ENCODE measurements around the gene C10orf71.

Gene C10orf71

GRCh38 chr10:49362596-49363260 lies 63.8 kb downstream of the C10orf71 start:
- TF ChIP-seq CEBPB (IDR thresholded peaks at IDR 0.05) = no peak
- TF ChIP-seq FOXM1 (IDR thresholded peaks at IDR 0.05; ENCODE audit: borderline replicate concordance, low read depth) = no peak
- TF ChIP-seq EP300 (IDR thresholded peaks at IDR 0.05; ENCODE audit: borderline replicate concordance) = no peak

- TF ChIP-seq REST (IDR thresholded peaks at IDR 0.05; ENCODE audit: low read depth) (no peak), YY1 (IDR thresholded peaks at IDR 0.05; ENCODE audit: low read depth) (no peak), ZBTB7A (IDR thresholded peaks at IDR 0.05; ENCODE audit: low read depth) (no peak), CREB1 (IDR thresholded peaks at IDR 0.05; ENCODE audit: low read depth) (no peak)
These were observed 64.5 kb downstream of the C10orf71 start for GRCh38 chr10:49363309-49364031.

- TF ChIP-seq TEAD4 (IDR thresholded peaks at IDR 0.05) = no peak
- no peak for TF ChIP-seq EGR1 (IDR thresholded peaks at IDR 0.05)
- no peak for TF ChIP-seq YY1 (IDR thresholded peaks at IDR 0.05; ENCODE audit: low read depth)
- TF ChIP-seq TCF12 (IDR thresholded peaks at IDR 0.05; ENCODE audit: low read depth) = no peak
- no peak for TF ChIP-seq RAD21 (IDR thresholded peaks at IDR 0.05; ENCODE audit: low read depth)
- no peak for TF ChIP-seq NFIC (IDR thresholded peaks at IDR 0.05)
- TF ChIP-seq TAF1 (IDR thresholded peaks at IDR 0.05; ENCODE audit: low read depth) = no peak
- no peak for TF ChIP-seq EP300 (IDR thresholded peaks at IDR 0.05; ENCODE audit: borderline replicate concordance)
- no peak for TF ChIP-seq FOXM1 (IDR thresholded peaks at IDR 0.05; ENCODE audit: borderline replicate concordance, low read depth)
- no peak for TF ChIP-seq ZBTB7A (IDR thresholded peaks at IDR 0.05; ENCODE audit: low read depth)
- TF ChIP-seq REST (IDR thresholded peaks at IDR 0.05; ENCODE audit: low read depth) = no peak
These were observed 65.1 kb downstream of the C10orf71 start for GRCh38 chr10:49364051-49364450.

- no peak for TF ChIP-seq TEAD4 (IDR thresholded peaks at IDR 0.05)
- no peak for TF ChIP-seq EP300 (IDR thresholded peaks at IDR 0.05; ENCODE audit: borderline replicate concordance)
- TF ChIP-seq YY1 (IDR thresholded peaks at IDR 0.05; ENCODE audit: low read depth) = no peak
- no peak for TF ChIP-seq CEBPB (IDR thresholded peaks at IDR 0.05)
- TF ChIP-seq TAF1 (IDR thresholded peaks at IDR 0.05; ENCODE audit: low read depth) = no peak
- no peak for TF ChIP-seq MAX (IDR thresholded peaks at IDR 0.05)
- no peak for TF ChIP-seq RAD21 (IDR thresholded peaks at IDR 0.05; ENCODE audit: low read depth)
- TF ChIP-seq TCF12 (IDR thresholded peaks at IDR 0.05; ENCODE audit: low read depth) = no peak
- TF ChIP-seq NFIC (IDR thresholded peaks at IDR 0.05) = no peak
- no peak for TF ChIP-seq USF1 (IDR thresholded peaks at IDR 0.05)
- TF ChIP-seq REST (IDR thresholded peaks at IDR 0.05; ENCODE audit: low read depth) = no peak
- no peak for TF ChIP-seq CREB1 (IDR thresholded peaks at IDR 0.05; ENCODE audit: low read depth)
- no peak for TF ChIP-seq FOXM1 (IDR thresholded peaks at IDR 0.05; ENCODE audit: borderline replicate concordance, low read depth)
- no peak for TF ChIP-seq EGR1 (IDR thresholded peaks at IDR 0.05)
- TF ChIP-seq ZBTB7A (IDR thresholded peaks at IDR 0.05; ENCODE audit: low read depth) = no peak
These were observed 65.8 kb downstream of the C10orf71 start for GRCh38 chr10:49364747-49365146.

GRCh38 chr10:49365275-49365674 lies 66.3 kb downstream of the C10orf71 start:
- TF ChIP-seq ZBTB7A (IDR thresholded peaks at IDR 0.05; ENCODE audit: low read depth) (no peak), TAF1 (IDR thresholded peaks at IDR 0.05; ENCODE audit: low read depth) (no peak), YY1 (IDR thresholded peaks at IDR 0.05; ENCODE audit: low read depth) (no peak), EGR1 (IDR thresholded peaks at IDR 0.05) (no peak), MAX (IDR thresholded peaks at IDR 0.05) (no peak), REST (IDR thresholded peaks at IDR 0.05; ENCODE audit: low read depth) (no peak), EP300 (IDR thresholded peaks at IDR 0.05; ENCODE audit: borderline replicate concordance) (no peak), RAD21 (IDR thresholded peaks at IDR 0.05; ENCODE audit: low read depth) (no peak), CEBPB (IDR thresholded peaks at IDR 0.05) (no peak), TEAD4 (IDR thresholded peaks at IDR 0.05) (no peak), CREB1 (IDR thresholded peaks at IDR 0.05; ENCODE audit: low read depth) (no peak), TCF12 (IDR thresholded peaks at IDR 0.05; ENCODE audit: low read depth) (no peak), FOXM1 (IDR thresholded peaks at IDR 0.05; ENCODE audit: borderline replicate concordance, low read depth) (no peak)
